NCI-H2227 (cell line): ENCODE data around the gene MYO5B.
"Not testable (repeated sequence)": the region's sequence is repeated elsewhere in the genome, so short reads cannot be mapped to it uniquely, and the experiment has no call there.

Source experiments
- DNase-seq: peaks from one replicate; lab custom pipeline; 2025; ENCODE audit not compliant: unreplicated experiment; lab: John Stamatoyannopoulos, UW

Gene MYO5B

DNA sequence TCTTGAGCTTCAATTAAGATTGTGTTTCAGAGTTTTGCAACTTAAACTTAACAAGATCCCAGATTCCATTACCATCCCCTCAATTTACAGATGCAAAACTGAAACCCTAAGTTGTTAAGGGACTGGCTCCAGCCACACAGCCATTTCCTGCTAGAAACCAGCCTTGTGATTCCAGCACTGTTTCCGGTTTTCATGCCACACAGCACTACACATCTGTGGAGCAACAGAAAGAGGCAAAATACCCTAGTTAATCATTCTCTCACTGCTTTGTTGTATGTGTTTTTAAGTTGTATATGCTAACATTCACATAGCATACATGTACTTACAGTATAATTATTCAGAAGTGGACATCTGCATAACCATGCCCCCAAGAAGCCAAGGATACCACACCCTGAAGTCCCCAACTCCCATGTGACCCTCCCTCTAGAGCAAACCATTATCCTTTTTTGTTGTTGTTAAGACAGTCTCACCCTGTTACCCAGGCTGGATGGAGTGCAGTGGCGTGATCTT is 87.4 kb downstream of the MYO5B start:
- no peak for DNase-seq

GRCh38 chr18:50105027-50105426 is 89.9 kb downstream of the MYO5B start:
- no peak for DNase-seq

GRCh38 chr18:50104421-50104820 is 90.5 kb downstream of the MYO5B start:
- no peak for DNase-seq

DNA sequence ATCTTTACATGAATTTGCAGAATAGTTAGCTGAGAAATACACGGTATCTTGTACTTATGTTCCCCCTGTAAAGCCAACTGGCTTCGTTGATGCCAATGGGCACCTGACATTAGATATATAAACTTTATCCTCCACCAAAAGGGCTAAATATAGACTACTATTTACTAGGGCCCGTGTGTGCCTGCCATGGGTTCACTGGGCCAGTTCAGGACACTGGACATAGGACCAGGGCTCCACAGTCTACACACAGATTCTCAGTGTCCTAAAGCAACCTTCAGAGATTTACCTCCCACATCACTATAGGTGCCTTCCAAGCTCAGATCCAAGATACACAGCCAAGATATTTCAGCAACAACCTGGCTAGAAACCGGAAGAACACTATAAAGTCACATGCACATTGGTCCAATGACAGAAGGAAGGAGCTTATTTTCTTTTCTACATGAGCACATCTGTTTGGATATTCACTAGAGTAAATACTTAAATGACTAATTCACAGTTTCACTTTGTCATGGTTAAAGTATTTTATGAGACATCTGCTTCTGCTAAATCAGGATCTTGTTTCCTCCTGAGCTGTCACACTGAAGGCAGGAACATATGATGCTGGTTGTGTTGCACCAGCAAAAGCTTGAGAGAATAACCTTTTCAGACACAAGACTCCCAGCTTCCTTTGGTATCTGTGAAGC is 95.1 kb downstream of the MYO5B start:
- DNase-seq, result no peak

DNA sequence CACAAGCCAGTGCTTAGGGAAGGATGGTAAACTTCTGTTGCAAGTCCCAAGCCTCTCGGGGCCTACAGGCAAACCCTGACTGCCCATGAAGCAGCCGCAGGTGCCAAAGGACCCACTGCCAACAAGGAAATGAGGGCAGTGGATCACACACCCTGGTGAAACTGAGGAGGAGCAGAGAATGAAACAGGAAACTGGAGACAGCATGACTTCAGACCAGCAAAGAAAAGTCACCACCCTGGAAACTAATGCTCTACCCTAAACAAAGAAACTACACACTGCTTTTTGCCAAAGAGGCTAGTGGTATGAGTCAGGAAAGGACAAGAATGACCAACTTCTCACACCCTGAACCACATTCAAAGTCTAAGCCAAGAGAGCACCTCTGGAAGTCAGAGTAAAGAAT is 97.2 kb downstream of the MYO5B start:
- DNase-seq, result no peak

DNA sequence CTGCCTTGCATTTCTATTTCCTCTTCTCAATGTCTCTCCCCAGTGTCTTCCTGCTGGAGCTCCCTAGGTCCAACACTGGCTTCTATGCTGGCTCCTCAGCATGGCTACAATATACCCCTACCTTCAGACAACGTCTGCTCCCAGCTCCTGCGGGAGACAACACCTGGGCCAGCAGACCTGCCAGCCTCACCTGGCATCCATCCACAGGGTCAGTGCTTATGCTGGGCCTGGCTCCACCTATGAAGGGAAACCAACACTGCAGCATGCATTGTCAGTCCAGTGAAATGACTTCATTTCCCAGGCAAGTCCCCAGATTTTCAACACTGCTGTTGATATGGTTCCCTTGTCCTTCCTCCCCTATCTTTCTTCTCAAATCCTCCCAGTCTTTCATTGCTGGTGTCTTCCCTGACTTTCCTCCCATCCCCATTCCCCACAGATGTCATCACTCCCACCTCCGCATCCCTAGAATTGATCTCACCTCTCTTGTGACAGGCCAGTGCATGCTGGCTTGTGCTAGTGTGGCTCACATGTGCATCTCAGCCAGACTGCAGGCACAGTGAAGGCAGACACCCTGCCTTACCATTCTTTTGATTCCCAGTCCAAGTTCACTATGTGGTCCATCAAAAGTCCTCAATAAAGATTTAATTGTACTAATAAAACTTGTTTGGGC is 98.0 kb downstream of the MYO5B start:
- no peak for DNase-seq

DNA sequence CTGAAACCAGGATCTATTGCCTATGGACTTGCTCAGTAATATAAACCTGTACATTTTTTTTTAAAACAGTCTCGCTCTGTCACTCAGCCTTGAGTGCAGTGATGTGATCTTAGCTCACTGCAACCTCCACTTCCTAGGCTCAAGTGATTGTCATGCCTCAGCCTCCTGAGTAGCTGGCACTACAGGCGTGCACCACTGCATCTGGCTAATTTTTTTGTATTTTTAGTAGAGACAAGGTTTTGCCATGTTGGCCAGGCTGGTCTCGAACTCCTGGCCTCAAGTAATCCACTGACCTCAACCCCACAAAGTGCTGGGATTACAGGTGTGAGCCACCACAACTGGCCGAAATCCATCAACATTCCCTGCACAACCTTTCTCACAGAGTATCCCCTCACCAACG is 100.2 kb downstream of the MYO5B start:
- DNase-seq, result not testable (repeated sequence)

DNA sequence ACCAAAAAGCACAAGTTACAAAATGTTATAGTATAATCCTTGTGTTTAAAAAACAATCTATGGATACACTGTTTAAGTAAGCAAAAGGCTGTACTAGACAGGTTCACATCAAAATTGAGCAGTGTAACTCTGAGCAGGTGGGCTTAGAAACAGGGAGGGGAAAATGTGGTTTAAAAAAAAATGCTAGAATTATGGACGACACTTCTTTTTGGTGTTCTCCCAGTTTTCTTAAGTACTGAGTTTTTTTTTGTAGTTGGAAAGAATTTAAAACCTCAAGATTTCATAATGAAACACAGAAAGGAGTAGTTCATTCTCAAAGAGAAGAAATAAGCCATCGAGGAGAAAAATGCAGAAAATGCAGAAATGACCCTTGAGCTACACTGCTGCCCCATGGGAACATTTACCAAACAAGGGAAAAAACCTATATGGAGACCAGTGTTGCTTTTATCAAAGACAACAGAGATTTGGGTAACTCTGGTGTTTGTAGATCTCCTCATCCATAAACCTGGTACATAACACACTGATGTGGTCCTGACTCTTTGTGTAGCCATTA is 100.7 kb downstream of the MYO5B start:
- DNase-seq, result no peak

DNA sequence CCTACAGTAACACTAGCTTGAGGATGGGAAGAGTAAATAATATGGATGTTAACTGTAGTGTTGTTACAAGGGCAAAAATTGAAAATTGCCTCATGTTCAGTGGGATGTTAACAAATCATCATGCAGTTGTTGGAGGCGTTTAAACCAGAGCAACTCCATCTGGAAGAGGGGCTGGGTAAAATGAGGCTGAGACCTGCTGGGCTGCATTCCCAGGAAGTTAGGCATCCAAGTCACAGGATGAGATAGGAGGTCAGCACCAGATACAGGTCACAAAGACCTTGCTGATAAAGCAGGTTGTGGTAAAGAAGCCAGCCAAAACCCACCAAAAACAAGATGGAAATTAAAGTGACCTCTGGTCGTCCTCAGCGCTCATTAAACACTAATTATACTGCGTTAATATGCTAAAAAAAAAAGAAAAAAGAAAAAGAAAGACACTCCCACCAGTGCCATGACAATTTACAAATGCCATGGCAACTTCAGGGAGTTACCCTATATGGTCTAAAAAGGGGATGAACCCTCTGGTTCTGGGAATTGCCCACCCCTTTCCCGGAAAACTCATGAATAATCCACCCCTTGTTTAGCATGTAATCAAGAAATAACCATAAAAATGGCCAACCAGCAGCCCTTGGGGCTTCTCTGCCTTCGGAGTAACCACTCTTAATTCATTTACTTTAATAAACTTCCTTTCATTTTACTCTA is 101.4 kb downstream of the MYO5B start:
- no peak for DNase-seq

DNA sequence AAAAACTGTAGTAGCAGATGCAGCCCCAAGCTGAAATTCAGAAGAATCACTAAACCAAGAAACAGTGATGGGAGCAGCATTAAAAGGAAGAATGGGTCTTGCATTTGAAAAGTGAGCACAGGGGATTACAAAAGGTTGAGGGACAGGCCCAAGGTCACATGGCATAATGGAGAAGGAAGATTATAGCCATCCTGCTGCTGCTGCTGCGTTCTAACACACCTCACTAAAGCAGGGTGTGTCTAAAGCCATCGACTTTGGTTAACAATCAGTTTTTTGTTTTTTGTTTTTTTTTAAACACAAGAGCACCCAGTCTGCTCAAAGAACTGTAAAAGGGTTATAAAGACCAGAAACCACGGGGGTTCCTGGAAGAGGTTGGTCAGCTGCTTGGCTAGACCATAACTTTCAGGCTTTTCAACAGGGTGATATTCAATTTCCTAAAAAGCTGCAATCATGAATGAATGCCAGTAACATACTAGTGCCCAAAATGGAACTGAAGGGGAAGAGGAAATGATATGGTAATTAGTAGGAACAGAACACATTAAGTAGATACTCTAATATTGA is 102.6 kb downstream of the MYO5B start:
- DNase-seq, result no peak

- no peak for DNase-seq
These were observed 103.3 kb downstream of the MYO5B start for GRCh38 chr18:50091509-50092244.

GRCh38 chr18:50090370-50091312 is 104.3 kb downstream of the MYO5B start:
- DNase-seq, result no peak

GRCh38 chr18:50089702-50090101 is 105.2 kb downstream of the MYO5B start:
- DNase-seq, result no peak

- DNase-seq, result no peak
These were observed 111.2 kb downstream of the MYO5B start for GRCh38 chr18:50083708-50084107.

DNA sequence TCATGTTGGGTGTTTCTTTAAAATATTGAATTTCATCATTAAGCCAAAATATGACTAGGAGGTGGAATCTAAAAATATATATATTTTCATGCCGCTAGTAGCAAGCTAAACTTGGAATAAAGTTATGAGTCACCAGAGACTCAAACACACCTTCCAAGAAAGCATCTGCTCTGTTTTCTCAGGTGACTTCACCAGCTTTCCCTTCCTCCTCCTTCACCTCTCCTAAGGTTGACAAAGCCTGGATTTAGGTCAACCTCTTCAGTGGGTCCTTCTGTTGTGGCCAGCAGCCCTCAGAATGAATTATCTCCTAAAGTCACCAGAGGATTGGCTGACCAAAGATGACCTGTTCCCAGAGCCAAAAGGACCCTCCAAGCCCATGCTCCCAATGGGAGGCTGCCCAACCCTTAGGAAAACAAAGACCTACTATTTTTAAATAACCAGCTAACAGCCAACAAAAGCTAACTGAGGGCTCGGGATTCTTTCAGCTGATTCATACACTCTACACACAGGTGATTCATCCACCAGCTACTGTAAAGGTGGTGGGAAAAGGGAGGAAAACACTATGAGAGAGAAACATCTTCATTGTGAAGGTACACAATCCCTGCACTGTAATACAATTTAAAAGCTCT is 113.9 kb downstream of the MYO5B start:
- DNase-seq, result no peak

GRCh38 chr18:50080316-50080715 is 114.6 kb downstream of the MYO5B start:
- no peak for DNase-seq

DNA sequence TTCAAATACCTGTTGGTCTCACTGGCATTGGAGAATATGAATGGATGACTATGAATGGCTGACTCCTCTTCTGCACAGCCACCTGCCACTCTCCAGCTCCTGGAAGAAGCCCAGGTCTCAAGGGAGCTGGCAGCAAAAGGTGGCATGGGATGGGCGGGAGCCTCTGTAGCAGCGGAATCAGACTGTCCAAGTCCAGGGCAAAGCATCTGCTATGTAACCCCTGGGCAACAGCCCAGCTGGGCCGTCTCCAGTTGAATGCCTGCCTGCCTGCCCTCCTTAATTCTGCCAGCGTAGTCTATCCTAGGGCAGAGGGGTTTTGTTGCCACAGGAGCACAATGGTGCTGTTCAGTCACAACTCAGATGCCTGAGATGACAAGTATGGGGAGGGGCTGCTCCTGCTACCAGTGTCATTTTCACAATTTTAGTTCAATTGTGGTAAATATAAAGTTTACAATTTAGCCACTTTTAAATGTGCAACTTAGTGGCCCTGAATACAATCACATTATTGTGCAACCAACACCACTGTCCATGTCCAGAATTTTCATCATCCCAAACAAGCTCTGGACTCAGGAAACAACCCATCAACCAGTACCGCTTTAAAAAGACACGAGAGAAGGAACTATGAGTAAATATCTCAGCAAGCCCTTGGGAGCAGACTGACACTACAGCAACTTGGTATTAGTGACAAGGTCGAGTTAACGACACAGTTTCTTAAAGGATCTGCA is 115.2 kb downstream of the MYO5B start:
- DNase-seq, result no peak

DNA sequence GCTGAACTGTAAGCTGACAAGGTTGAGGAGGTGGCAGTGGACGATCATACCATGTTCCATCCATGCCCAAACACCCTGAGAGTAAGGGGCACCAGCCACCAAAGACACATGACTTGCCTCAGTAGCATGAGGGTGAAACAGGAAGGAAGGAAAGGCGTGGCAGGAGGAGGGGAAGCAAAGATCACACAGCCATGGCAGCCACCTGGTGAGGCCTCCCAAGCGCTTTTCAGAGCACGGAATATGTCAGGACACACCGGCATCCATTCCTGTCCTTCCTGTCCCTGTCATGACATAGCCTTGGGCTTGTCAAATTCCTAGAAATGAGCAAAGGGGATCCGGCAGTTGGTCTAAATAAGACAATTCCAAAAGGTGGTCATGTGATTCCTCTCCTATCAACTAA is 118.7 kb downstream of the MYO5B start:
- no peak for DNase-seq

DNA sequence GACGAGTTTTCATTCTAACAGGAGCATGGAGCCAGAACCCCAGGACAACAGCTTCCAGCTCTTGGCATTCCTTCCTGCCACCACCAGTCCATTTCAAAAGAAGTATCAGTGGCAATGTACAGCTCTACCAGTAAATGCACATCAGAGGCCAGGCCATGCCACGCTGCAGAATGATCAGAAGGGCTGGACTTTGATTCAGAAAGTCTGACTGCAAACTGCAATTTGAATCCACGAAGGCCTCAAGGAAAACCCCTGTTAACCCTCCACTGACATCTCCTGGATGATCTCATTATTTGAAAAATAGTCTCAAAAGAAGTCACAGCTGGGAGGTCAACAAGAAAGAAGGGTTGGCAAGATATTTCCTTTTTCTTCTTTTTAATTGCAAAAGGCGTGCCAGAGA is 119.2 kb downstream of the MYO5B start:
- DNase-seq, result no peak
